BLaER1 treated with 17β-estradiol and CSF1 and Interleukin-3, amounts not matched to agents 10 nM and 100 nM (cell line): ENCODE data around the gene HMCN1.

Experiments
- H3K27ac ChIP-seq, 11 experiments: shearing (Covaris generic); formaldehyde crosslinking; 2 replicates each; pipeline ENCODE4 v1.8.1; 2022
- H3K27me3 ChIP-seq, 11 experiments: shearing (Covaris generic); formaldehyde crosslinking; 2 replicates each; pipeline ENCODE4 v1.8.1; 2022
- H3K36me3 ChIP-seq, 11 experiments: shearing (Covaris generic); formaldehyde crosslinking; 2 replicates each; pipeline ENCODE4 v1.8.1; 2022
- H3K4me1 ChIP-seq, 10 experiments: shearing (Covaris generic); formaldehyde crosslinking; 2 replicates each; pipeline ENCODE4 v1.8.1; 2022
- H3K4me2 ChIP-seq, 11 experiments: shearing (Covaris generic); formaldehyde crosslinking; 2 replicates each; pipeline ENCODE4 v1.8.1; 2022
- H3K4me3 ChIP-seq, 10 experiments: shearing (Covaris generic); formaldehyde crosslinking; 2 replicates each; pipeline ENCODE4 v1.8.1; 2022
- H3K9ac ChIP-seq, 11 experiments: shearing (Covaris generic); formaldehyde crosslinking; 2 replicates each; pipeline ENCODE4 v1.8.1; 2022
- H3K9me3 ChIP-seq, 11 experiments: shearing (Covaris generic); formaldehyde crosslinking; replicated peaks in 1 of 11; 2 replicates each; pipeline ENCODE4 v1.8.1; 2022
- H4K20me1 ChIP-seq, 11 experiments: shearing (Covaris generic); formaldehyde crosslinking; 2 replicates each; pipeline ENCODE4 v1.8.1; 2022
- Cebpa-rat ChIP-seq, 11 experiments: shearing (Covaris generic); IDR thresholded peaks; 2 replicates each; pipeline ENCODE4 v1.8.1; 2022

The HMCN1 gene

GRCh38 chr1:186099336-186100104 lies 365.3 kb downstream of the HMCN1 start:
- H3K4me2 ChIP-seq: peak overlapping the region in 2 of 11 experiments; percentile 70 to 72; a peak in 4 of 22 replicates
- H3K9me3 ChIP-seq: no peaks in the 10 kb centered on the region
- no peaks in the 10 kb centered on the region for H4K20me1 ChIP-seq
- no peaks in the 10 kb centered on the region for H3K36me3 ChIP-seq
- H3K9ac ChIP-seq: no peak overlapping the region; a peak in 2 of 22 replicates
- peak overlapping the region in 3 of 11 experiments; percentile 26 to 54 (median 54); a peak in 4 of 22 replicates for H3K27ac ChIP-seq
- no peak for TF ChIP-seq Cebpa-rat (IDR thresholded peaks at IDR 0.05)
- peaks cover 0 to 60% (median 0%) of the 10 kb centered on the region in 10 experiments; a peak in 7 of 20 replicates for H3K4me1 ChIP-seq
- no peak overlapping the region for H3K4me3 ChIP-seq
- H3K27me3 ChIP-seq: no peaks in the 10 kb centered on the region

- H3K9me3 ChIP-seq: no peaks in the 10 kb centered on the region
- no peak for TF ChIP-seq Cebpa-rat (IDR thresholded peaks at IDR 0.05)
- H3K9ac ChIP-seq: peak overlapping the region in 1 of 11 experiments; percentile 46; a peak in 1 of 22 replicates
- H4K20me1 ChIP-seq: no peaks in the 10 kb centered on the region
- no peak overlapping the region; a peak in 1 of 20 replicates for H3K4me3 ChIP-seq
- peak overlapping the region in 3 of 11 experiments; percentile 12 to 75 (median 64); a peak in 5 of 22 replicates for H3K4me2 ChIP-seq
- H3K27me3 ChIP-seq: no peaks in the 10 kb centered on the region
- H3K36me3 ChIP-seq: no peaks in the 10 kb centered on the region
- H3K4me1 ChIP-seq: peaks cover 0 to 54% (median 0%) of the 10 kb centered on the region in 10 experiments; a peak in 7 of 20 replicates
- H3K27ac ChIP-seq: peak overlapping the region in 2 of 11 experiments; percentile 47 to 64; a peak in 4 of 22 replicates
These were observed 367.9 kb downstream of the HMCN1 start for GRCh38 chr1:186102107-186102506.

GRCh38 chr1:186102547-186103148 lies 368.5 kb downstream of the HMCN1 start:
- Histone ChIP-seq H3K4me3 (no peak overlapping the region; a peak in 1 of 20 replicates), H3K9ac (peak overlapping the region in 1 of 11 experiments; percentile 46; a peak in 1 of 22 replicates), H3K27me3 (no peaks in the 10 kb centered on the region), H4K20me1 (no peaks in the 10 kb centered on the region), H3K9me3 (no peaks in the 10 kb centered on the region), H3K4me2 (peak overlapping the region in 3 of 11 experiments; percentile 12 to 75 (median 64); a peak in 5 of 22 replicates), H3K36me3 (no peaks in the 10 kb centered on the region), H3K4me1 (peaks cover 0 to 53% (median 0%) of the 10 kb centered on the region in 10 experiments; a peak in 7 of 20 replicates), H3K27ac (peak overlapping the region in 2 of 11 experiments; percentile 47 to 64; a peak in 4 of 22 replicates)
- no peak for TF ChIP-seq Cebpa-rat (IDR thresholded peaks at IDR 0.05)

GRCh38 chr1:186104459-186104858 lies 370.3 kb downstream of the HMCN1 start:
- Histone ChIP-seq H3K27me3 (no peaks in the 10 kb centered on the region), H3K4me1 (peaks cover 0 to 42% (median 0%) of the 10 kb centered on the region in 10 experiments; a peak in 7 of 20 replicates), H4K20me1 (no peaks in the 10 kb centered on the region), H3K36me3 (no peaks in the 10 kb centered on the region), H3K4me3 (no peak overlapping the region), H3K4me2 (no peak overlapping the region), H3K9ac (no peak overlapping the region), H3K9me3 (no peaks in the 10 kb centered on the region), H3K27ac (no peak overlapping the region)
- TF ChIP-seq Cebpa-rat (IDR thresholded peaks at IDR 0.05): no peak

GRCh38 chr1:186112280-186112679 lies 378.1 kb downstream of the HMCN1 start:
- Histone ChIP-seq H4K20me1 (no peaks in the 10 kb centered on the region), H3K27me3 (no peaks in the 10 kb centered on the region), H3K36me3 (no peaks in the 10 kb centered on the region), H3K4me2 (no peak overlapping the region), H3K9ac (no peak overlapping the region), H3K9me3 (no peaks in the 10 kb centered on the region), H3K27ac (no peak overlapping the region), H3K4me3 (no peak overlapping the region), H3K4me1 (peaks cover 0 to 15% (median 0%) of the 10 kb centered on the region in 10 experiments; a peak in 4 of 20 replicates)
- TF ChIP-seq Cebpa-rat (IDR thresholded peaks at IDR 0.05): no peak

GRCh38 chr1:186113461-186113860 lies 379.3 kb downstream of the HMCN1 start:
- Histone ChIP-seq H3K27me3 (no peaks in the 10 kb centered on the region), H3K27ac (no peak overlapping the region), H3K4me1 (peaks cover 0 to 15% (median 0%) of the 10 kb centered on the region in 10 experiments; a peak in 4 of 20 replicates), H4K20me1 (no peaks in the 10 kb centered on the region), H3K9me3 (no peaks in the 10 kb centered on the region), H3K4me3 (no peak overlapping the region), H3K36me3 (no peaks in the 10 kb centered on the region), H3K4me2 (no peak overlapping the region), H3K9ac (no peak overlapping the region)
- no peak for TF ChIP-seq Cebpa-rat (IDR thresholded peaks at IDR 0.05)

- H3K4me3 ChIP-seq: no peak overlapping the region
- no peaks in the 10 kb centered on the region for H4K20me1 ChIP-seq
- no peak overlapping the region for H3K27ac ChIP-seq
- no peak overlapping the region for H3K4me2 ChIP-seq
- H3K9me3 ChIP-seq: no peaks in the 10 kb centered on the region
- no peaks in the 10 kb centered on the region for H3K36me3 ChIP-seq
- H3K4me1 ChIP-seq: peaks cover 0 to 9% (median 0%) of the 10 kb centered on the region in 10 experiments; a peak in 4 of 20 replicates
- no peak overlapping the region for H3K9ac ChIP-seq
- no peaks in the 10 kb centered on the region for H3K27me3 ChIP-seq
- TF ChIP-seq Cebpa-rat (IDR thresholded peaks at IDR 0.05): no peak
These were observed 384.5 kb downstream of the HMCN1 start for GRCh38 chr1:186118724-186119123.

GRCh38 chr1:186122837-186123236 lies 388.6 kb downstream of the HMCN1 start:
- Histone ChIP-seq H4K20me1 (no peaks in the 10 kb centered on the region), H3K4me1 (no peaks in the 10 kb centered on the region), H3K9me3 (no peaks in the 10 kb centered on the region), H3K27me3 (no peaks in the 10 kb centered on the region), H3K9ac (no peak overlapping the region), H3K36me3 (no peaks in the 10 kb centered on the region), H3K27ac (no peak overlapping the region), H3K4me2 (no peak overlapping the region), H3K4me3 (no peak overlapping the region)
- no peak for TF ChIP-seq Cebpa-rat (IDR thresholded peaks at IDR 0.05)

- no peaks in the 10 kb centered on the region for H4K20me1 ChIP-seq
- no peaks in the 10 kb centered on the region for H3K36me3 ChIP-seq
- no peaks in the 10 kb centered on the region for H3K27me3 ChIP-seq
- H3K4me3 ChIP-seq: no peak overlapping the region
- H3K4me2 ChIP-seq: no peak overlapping the region
- H3K9ac ChIP-seq: no peak overlapping the region
- TF ChIP-seq Cebpa-rat (IDR thresholded peaks at IDR 0.05): peak in 1 of 11 experiments; percentile 23; a peak in 1 of 22 replicates
- H3K4me1 ChIP-seq: no peaks in the 10 kb centered on the region
- no peaks in the 10 kb centered on the region for H3K9me3 ChIP-seq
- H3K27ac ChIP-seq: no peak overlapping the region
These were observed 390.8 kb downstream of the HMCN1 start for GRCh38 chr1:186125035-186125434.
